Tibial artery (tissue), 4 donors: ENCODE data around the gene AMZ1.
"Not testable (repeated sequence)": the region's sequence is repeated elsewhere in the genome, so short reads cannot be mapped to it uniquely, and the experiment has no call there.

Experiments used
- DNase-seq, 2 donors: peaks; one replicate each; pipeline ENCODE4 v3.0.0-alpha.2; 2019
- H3K27ac ChIP-seq, 2 donors: fragments of 200-600 bp; sonication (generic) in 1 of 2; 1 replicate in 1 of 2; 2 replicates in 1 of 2; pipeline ENCODE4 v1.5.1; 2018 to 2019; ENCODE audit warnings: mild to moderate bottlenecking in 1 of 2
- H3K27me3 ChIP-seq, 2 donors: fragments of 200-600 bp; sonication (generic) in 1 of 2; one replicate each; pipeline versions ENCODE4 v1.5.1 to v1.6.0; 2016 to 2019
- H3K36me3 ChIP-seq, 3 donors: fragments of 200-600 bp; sonication (generic) in 2 of 3; one replicate each; pipeline ENCODE4 v1.5.1; 2016 to 2019; ENCODE audit warnings: mild to moderate bottlenecking in 2 of 3
- H3K4me1 ChIP-seq, 4 donors: fragments of 200-600 bp; sonication (generic) in 2 of 4; 1 replicate in 3 of 4; 2 replicates in 1 of 4; pipeline ENCODE4 v1.5.1; 2016 to 2019
- H3K4me3 ChIP-seq, 2 donors: fragments of 200-600 bp; sonication (generic) in 1 of 2; 1 replicate in 1 of 2; 2 replicates in 1 of 2; pipeline ENCODE4 v1.5.1; 2018 to 2019; ENCODE audit warnings: mild to moderate bottlenecking in 2 of 2
- H3K9me3 ChIP-seq, 3 donors: fragments of 200-600 bp; sonication (generic) in 1 of 3; one replicate each; pipeline ENCODE4 v1.5.1; 2016 to 2019
- intact Hi-C: fragments of 100-400 bp; cut with DNase I; formaldehyde crosslinking; loops from one replicate; pipeline ENCODE4 v1.15.0; 2023; ENCODE audit warnings: low total_unique reads
- TF ChIP-seq, protein P1 (sequence below), 2 experiments: fragments of 200-600 bp in 1 of 2; fragments of 450-650 bp in 1 of 2; IDR thresholded peaks; one replicate each; pipeline ENCODE4 v1.5.1; 2017 to 2019; ENCODE audit warnings: antibody characterized with exemption in 2 of 2, mild to moderate bottlenecking in 1 of 2, moderate library complexity in 1 of 2

AMZ1 gene

DNA sequence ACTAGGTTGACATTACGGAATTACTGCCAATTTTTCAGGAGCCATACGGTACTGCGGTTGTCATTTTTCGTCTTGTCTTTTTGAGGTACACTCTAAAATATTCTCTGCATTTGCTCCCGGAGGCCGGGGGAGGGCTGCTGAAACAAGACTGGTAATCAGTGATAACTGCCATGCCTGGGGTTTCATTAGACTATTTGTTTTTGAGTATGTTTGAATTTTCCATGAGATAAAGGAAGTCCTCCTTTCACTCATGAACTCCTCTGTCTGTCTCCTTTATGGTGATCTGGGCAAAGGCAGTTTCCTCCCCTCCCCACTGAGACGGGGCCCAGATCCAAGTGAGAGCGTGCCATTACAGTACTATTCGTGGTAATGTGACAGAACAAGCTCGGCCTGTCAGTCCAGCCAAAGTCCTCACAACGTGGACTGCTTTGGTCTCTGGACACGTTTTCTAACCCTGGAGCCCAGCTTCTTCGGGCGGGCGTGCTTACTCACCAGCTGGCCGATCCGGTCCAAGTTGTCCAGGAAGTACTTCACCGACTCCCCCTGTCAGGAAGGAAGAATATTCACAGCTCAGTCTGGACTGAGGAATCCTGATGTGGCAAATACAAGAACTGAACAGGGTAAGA lies 45.1 kb downstream of the AMZ1 start:
- peak; percentile 72 to 90 for DNase-seq
- intact Hi-C loops, result no loop called here
- Histone ChIP-seq H3K27me3 (no peaks in the 10 kb centered on the region), H3K27ac (peak overlapping the region; percentile 44 to 49), H3K36me3 (peaks cover 0 to 30% (median 22%) of the 10 kb centered on the region in 3 donors), H3K4me3 (no peak overlapping the region), H3K4me1 (peaks cover 0 to 16% (median 6%) of the 10 kb centered on the region in 4 donors), H3K9me3 (no peaks in the 10 kb centered on the region)
- TF ChIP-seq, protein P1, sequence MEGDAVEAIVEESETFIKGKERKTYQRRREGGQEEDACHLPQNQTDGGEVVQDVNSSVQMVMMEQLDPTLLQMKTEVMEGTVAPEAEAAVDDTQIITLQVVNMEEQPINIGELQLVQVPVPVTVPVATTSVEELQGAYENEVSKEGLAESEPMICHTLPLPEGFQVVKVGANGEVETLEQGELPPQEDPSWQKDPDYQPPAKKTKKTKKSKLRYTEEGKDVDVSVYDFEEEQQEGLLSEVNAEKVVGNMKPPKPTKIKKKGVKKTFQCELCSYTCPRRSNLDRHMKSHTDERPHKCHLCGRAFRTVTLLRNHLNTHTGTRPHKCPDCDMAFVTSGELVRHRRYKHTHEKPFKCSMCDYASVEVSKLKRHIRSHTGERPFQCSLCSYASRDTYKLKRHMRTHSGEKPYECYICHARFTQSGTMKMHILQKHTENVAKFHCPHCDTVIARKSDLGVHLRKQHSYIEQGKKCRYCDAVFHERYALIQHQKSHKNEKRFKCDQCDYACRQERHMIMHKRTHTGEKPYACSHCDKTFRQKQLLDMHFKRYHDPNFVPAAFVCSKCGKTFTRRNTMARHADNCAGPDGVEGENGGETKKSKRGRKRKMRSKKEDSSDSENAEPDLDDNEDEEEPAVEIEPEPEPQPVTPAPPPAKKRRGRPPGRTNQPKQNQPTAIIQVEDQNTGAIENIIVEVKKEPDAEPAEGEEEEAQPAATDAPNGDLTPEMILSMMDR (IDR thresholded peaks at IDR 0.05), result no peak

DNA sequence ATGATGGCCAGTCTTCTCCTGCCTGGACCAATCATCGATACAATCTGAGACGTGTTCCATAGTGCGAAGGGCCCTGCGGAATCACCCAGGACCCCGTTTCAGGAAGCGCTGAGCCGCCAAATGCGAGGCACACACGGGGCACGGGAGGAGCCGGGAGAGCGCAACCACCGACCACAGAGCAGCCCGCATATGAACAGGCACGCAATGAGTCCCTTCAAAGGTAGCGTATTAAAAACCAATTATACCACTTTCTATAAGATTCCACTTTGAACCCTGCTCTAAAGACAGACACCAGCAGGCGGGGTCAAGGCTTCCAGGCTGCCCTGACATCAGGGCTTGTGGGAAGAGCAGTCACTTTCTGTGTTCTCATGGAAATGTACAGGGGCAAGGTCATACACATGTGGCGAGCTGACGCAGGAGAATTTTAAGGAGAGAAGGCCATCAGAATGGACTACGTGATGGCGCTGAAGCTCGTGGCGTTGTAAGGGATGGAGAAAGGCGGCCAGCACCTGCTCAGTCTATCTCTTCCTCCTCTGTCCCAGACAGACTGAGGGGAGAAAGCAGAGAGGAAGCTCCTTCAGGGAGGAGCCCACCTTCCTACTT lies 46.2 kb downstream of the AMZ1 start:
- Histone ChIP-seq H3K4me3 (no peak overlapping the region), H3K9me3 (no peaks in the 10 kb centered on the region), H3K4me1 (peaks cover 0 to 13% (median 6%) of the 10 kb centered on the region in 4 donors), H3K27me3 (no peaks in the 10 kb centered on the region), H3K36me3 (peaks cover 0 to 27% (median 17%) of the 10 kb centered on the region in 3 donors), H3K27ac (no peak overlapping the region)
- intact Hi-C loops, result no loop called here
- TF ChIP-seq, protein P1 (IDR thresholded peaks at IDR 0.05), result no peak
- peak in 1 of 2 donors; percentile 60 for DNase-seq

GRCh38 chr7:2734751-2735571 lies 47.0 kb downstream of the AMZ1 start:
- Histone ChIP-seq H3K9me3 (no peaks in the 10 kb centered on the region), H3K27me3 (no peaks in the 10 kb centered on the region), H3K4me1 (peaks cover 0 to 5% (median 3%) of the 10 kb centered on the region in 4 donors), H3K27ac (no peak overlapping the region), H3K4me3 (no peak overlapping the region), H3K36me3 (peaks cover 0 to 19% (median 16%) of the 10 kb centered on the region in 3 donors)
- peak; percentile 47 to 76 for DNase-seq
- intact Hi-C loops, result no loop called here
- TF ChIP-seq, protein P1 (IDR thresholded peaks at IDR 0.05), result no peak

GRCh38 chr7:2735744-2736143 lies 47.7 kb downstream of the AMZ1 start:
- Histone ChIP-seq H3K27ac (no peak overlapping the region), H3K4me1 (peaks cover 0 to 3% (median 0%) of the 10 kb centered on the region in 4 donors), H3K27me3 (no peaks in the 10 kb centered on the region), H3K4me3 (no peak overlapping the region), H3K9me3 (no peaks in the 10 kb centered on the region), H3K36me3 (peaks cover 0 to 11% (median 8%) of the 10 kb centered on the region in 3 donors)
- peak in 1 of 2 donors; percentile 46 for DNase-seq
- TF ChIP-seq, protein P1 (IDR thresholded peaks at IDR 0.05), result no peak
- intact Hi-C loops, result no loop called here

DNA sequence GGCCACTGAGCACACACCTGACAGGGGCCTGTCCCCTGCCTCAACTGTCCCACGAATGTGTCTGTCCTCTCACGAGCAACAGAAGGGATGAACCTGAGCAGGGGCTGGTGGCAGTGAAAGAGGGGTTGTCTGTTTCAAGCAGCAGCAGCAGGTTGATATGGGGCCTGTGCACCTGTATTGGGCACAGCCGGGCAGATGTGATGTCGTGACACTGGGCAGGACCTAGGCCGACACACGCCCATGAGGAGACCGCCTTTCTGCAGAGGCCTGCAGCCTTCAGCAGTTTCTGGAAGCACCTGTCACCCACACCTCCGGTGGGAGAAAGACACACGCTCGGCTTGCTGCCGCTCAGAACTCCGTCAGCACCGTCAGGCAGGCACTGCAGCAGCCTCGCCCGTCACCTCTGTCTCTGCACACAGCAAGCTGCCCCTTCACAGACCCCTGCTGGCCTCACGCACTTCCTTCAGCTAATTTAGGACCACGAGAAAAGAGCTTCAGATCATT lies 48.5 kb downstream of the AMZ1 start:
- Histone ChIP-seq H3K27me3 (no peaks in the 10 kb centered on the region), H3K36me3 (peaks cover 0 to 4% (median under 1%) of the 10 kb centered on the region in 3 donors), H3K4me1 (peaks cover 0 to 3% (median 0%) of the 10 kb centered on the region in 4 donors), H3K27ac (no peak overlapping the region), H3K4me3 (no peak overlapping the region), H3K9me3 (no peaks in the 10 kb centered on the region)
- peak in 1 of 2 donors; percentile 48 for DNase-seq
- TF ChIP-seq, protein P1 (IDR thresholded peaks at IDR 0.05), result no peak
- intact Hi-C loops, result no loop called here

- H3K27me3 ChIP-seq, H3K9me3 ChIP-seq, H3K4me1 ChIP-seq, H3K36me3 ChIP-seq, H3K4me3 ChIP-seq, H3K27ac ChIP-seq, intact Hi-C loops: not testable (repeated sequence)
- DNase-seq, result peak in 1 of 2 donors; percentile 49
Measured at GRCh38 chr7:2737005-2737743, 49.2 kb downstream of the AMZ1 start.
